Lung microvascular endothelial cell (primary cell): ENCODE results near the gene FN1. TPM values are rescaled to one million over a fixed set of nuclear protein-coding genes. Genes with fewer than 3 reads are reported as not detected.

ENCODE experiments used
- DNase-seq, 2 donors: peaks; one replicate each; pipeline versions ENCODE4 v3.0.0 to v3.0.0-alpha.2; 2010; ENCODE audit warnings: low read depth in 2 of 2
- total RNA-seq: library from RNA; depleted of rRNA; stranded (reverse); fragments of >200 nt; gene quantifications from 2 replicates; pipeline ENCODE4 v1.2.1, GENCODE V29; 2014

FN1 gene
- total RNA-seq, 1 donor from 2014 or later, result 305 TPM

GRCh38 chr2:215441560-215442400, 5.9 kb upstream of the FN1 start:
- DNase-seq, result no peak

GRCh38 chr2:215439980-215440512, 4.2 kb upstream of the FN1 start:
- DNase-seq, result no peak

- no peak for DNase-seq
These were observed 3.5 kb upstream of the FN1 start for GRCh38 chr2:215439404-215439803.

GRCh38 chr2:215437614-215438013, 1.7 kb upstream of the FN1 start:
- DNase-seq, result no peak

GRCh38 chr2:215436705-215437565, 1.1 kb upstream of the FN1 start:
- peak; percentile 71 to 87 for DNase-seq

- peak; percentile 57 to 66 for DNase-seq
These were observed 493 bp downstream of the FN1 start for GRCh38 chr2:215435280-215435869.

- DNase-seq, result peak; percentile 53 to 80
These were observed 1.2 kb downstream of the FN1 start for GRCh38 chr2:215434447-215435279.

GRCh38 chr2:215432759-215433594, 2.9 kb downstream of the FN1 start:
- no peak for DNase-seq

- DNase-seq, result peak in 1 of 2 donors; percentile 48
These were observed 3.8 kb downstream of the FN1 start for GRCh38 chr2:215431778-215432758.

- DNase-seq, result no peak
These were observed 4.6 kb downstream of the FN1 start for GRCh38 chr2:215431290-215431689.

GRCh38 chr2:215430528-215431187, 5.2 kb downstream of the FN1 start:
- no peak for DNase-seq

GRCh38 chr2:215429424-215429823, 6.4 kb downstream of the FN1 start:
- no peak for DNase-seq

- DNase-seq, result no peak
These were observed 7.6 kb downstream of the FN1 start for GRCh38 chr2:215428060-215428910.

- DNase-seq, result no peak
These were observed 8.3 kb downstream of the FN1 start for GRCh38 chr2:215427585-215427984.

GRCh38 chr2:215425021-215425782, 10.7 kb downstream of the FN1 start:
- no peak for DNase-seq

- no peak for DNase-seq
These were observed 11.8 kb downstream of the FN1 start for GRCh38 chr2:215423928-215424540.
